Nephron (organoid): ENCODE data around the gene ZNF273.

Source experiments
- H3K27ac Mint-ChIP-seq, 3 experiments: 2 replicates each; pipeline ENCODE4 v1.8.0; 2020; ENCODE audit warnings: mixed read lengths in 3 of 3, mild to moderate bottlenecking in 2 of 3, moderate library complexity in 1 of 3
- H3K27me3 Mint-ChIP-seq: 2 replicates; pipeline ENCODE4 v1.8.0; 2021; ENCODE audit warnings: low read depth, mild to moderate bottlenecking, moderate library complexity, mixed read lengths
- H3K36me3 Mint-ChIP-seq: 2 replicates; pipeline ENCODE4 v1.8.0; 2020; ENCODE audit warnings: low read depth, mixed read lengths
- H3K4me1 Mint-ChIP-seq: 2 replicates; pipeline ENCODE4 v1.8.0; 2020; ENCODE audit warnings: mixed read lengths
- H3K4me3 Mint-ChIP-seq, 3 experiments: 2 replicates each; pipeline ENCODE4 v1.8.0; 2020; ENCODE audit warnings: mild to moderate bottlenecking in 3 of 3, mixed read lengths in 3 of 3, moderate library complexity in 2 of 3
- H3K9me3 Mint-ChIP-seq: 2 replicates; pipeline ENCODE4 v1.8.0; 2020; ENCODE audit warnings: mixed read lengths
- TF ChIP-seq, protein P1 (sequence below), 3 experiments: fragments of 200-600 bp; sonication (generic); IDR thresholded peaks; one replicate each; pipeline ENCODE4 v1.5.0; 2021; ENCODE audit warnings: antibody characterized with exemption in 3 of 3; ENCODE audit not compliant: unreplicated experiment in 3 of 3

Gene ZNF273

DNA sequence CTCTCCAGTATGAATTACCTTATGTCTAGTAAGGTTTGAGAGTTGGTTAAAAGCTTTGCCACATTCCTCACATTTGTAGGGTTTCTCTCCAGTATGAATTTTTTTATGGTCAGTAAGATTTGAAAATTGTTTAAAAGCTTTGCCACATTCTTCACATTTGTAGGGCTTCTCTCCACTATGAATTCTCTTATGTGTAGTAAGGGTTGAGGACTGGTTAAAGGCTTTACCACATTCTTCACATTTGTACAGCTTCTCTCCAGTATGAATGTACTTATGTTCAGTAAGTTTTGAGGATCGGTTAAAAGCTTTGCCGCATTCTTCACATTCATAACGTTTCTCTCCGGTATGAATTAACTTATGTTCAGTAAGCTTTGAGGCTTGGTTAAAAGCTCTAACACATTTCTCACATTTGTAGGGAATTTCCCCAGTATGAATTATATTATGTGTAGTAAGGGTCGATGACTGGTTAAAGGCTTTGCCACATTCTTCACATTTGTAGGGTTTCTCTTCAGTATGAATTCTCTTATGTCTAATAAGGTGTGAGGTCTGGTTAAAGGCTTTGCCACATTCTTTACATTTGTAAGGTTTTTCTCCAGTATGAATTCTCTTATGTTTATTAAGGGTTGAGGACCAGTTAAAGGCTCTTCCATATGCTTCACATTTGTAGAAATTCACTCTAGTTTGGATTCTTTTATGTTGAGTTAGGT is 75.6 kb downstream of the ZNF273 start:
- H3K27ac Mint-ChIP-seq: no peak overlapping the region
- H3K36me3 Mint-ChIP-seq: peaks cover 92% of the 10 kb centered on the region
- H3K4me1 Mint-ChIP-seq: no peaks in the 10 kb centered on the region
- H3K27me3 Mint-ChIP-seq: no peaks in the 10 kb centered on the region
- TF ChIP-seq, protein P1, sequence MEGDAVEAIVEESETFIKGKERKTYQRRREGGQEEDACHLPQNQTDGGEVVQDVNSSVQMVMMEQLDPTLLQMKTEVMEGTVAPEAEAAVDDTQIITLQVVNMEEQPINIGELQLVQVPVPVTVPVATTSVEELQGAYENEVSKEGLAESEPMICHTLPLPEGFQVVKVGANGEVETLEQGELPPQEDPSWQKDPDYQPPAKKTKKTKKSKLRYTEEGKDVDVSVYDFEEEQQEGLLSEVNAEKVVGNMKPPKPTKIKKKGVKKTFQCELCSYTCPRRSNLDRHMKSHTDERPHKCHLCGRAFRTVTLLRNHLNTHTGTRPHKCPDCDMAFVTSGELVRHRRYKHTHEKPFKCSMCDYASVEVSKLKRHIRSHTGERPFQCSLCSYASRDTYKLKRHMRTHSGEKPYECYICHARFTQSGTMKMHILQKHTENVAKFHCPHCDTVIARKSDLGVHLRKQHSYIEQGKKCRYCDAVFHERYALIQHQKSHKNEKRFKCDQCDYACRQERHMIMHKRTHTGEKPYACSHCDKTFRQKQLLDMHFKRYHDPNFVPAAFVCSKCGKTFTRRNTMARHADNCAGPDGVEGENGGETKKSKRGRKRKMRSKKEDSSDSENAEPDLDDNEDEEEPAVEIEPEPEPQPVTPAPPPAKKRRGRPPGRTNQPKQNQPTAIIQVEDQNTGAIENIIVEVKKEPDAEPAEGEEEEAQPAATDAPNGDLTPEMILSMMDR (IDR thresholded peaks at IDR 0.05; ENCODE audit: unreplicated experiment in 3 of 3): no peak
- peaks cover 71% of the 10 kb centered on the region for H3K9me3 Mint-ChIP-seq
- no peak overlapping the region for H3K4me3 Mint-ChIP-seq
